ENCODE data around the gene CAMP.

DNA sequence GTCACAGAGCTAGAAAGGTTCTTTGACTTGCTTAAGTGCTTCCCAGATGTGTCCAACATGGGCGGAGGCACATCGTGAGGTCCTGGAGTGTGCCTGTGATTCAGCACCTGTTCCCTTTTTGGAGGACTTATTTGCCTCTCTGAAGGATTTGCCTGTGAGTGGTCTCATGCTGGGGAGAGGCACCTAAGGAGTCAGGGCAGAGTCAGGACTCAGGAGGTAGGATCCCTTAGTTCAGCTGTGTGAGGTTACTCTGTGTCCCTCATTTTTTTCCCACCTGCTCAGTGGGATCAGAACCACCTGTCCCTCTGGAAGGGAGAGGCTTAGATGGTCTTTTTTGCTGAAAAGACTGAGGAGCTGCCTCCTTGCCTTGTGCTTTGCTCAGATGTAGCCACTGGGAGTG is 20.6 kb downstream of the CAMP start:
- TF ChIP-seq TOE1 (CRISPR knock-in tag; IDR thresholded peaks at IDR 0.05) (no peak), CEBPB (IDR thresholded peaks at IDR 0.05; ENCODE audit: borderline replicate concordance, low read depth, low read length) (no peak), HOXA9 (CRISPR knock-in tag; IDR thresholded peaks at IDR 0.05; ENCODE audit: borderline replicate concordance) (no peak)

Data from HepG2 (cell line).